Measurements from ENCODE around the gene PRADC1.
"Not testable (repeated sequence)": the region's sequence is repeated elsewhere in the genome, so short reads cannot be mapped to it uniquely, and the experiment has no call there.

The PRADC1 gene

DNA sequence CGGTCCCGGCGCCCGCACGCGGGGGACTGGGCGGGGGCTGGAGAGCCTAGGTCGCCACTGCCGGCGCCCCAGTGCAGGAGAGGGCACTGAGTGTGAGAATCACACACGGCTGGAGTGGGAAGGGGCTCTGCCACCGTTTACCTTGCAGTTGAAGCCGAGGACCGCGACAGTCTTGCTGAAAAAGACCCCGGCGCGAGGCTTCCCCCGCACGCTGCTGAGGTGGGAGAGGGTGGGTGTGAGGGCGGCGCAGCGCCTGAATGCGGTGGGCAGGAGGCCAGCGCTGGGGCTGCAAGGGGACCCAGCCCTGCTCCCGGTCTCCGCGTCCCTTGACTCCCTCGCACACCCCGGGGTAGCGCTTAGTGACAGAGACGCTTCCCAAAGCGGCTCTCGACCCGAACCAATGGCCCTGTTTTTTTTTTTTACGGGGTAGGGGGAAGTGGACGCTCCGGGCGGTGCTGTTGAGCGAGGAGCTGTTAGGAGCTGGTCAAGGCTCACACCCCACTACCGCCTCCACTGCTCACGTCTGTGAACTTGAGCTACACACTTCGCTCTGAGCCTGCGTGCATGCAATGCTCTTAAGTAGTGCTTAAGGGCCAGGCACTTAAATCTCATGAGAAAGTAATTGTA lies 29.9 kb downstream of the PRADC1 start:
- no peak for DNase-seq
- Histone ChIP-seq H3K4me1 (no peaks in the 10 kb centered on the region), H3K4me3 (ENCODE audit: low read depth, low read length) (no peak overlapping the region), H3K9me3 (no peaks in the 10 kb centered on the region), H3K27me3 (peaks cover 37% of the 10 kb centered on the region), H3K36me3 (no peaks in the 10 kb centered on the region)
- no peak for TF ChIP-seq CTCF (IDR thresholded peaks at IDR 0.05; ENCODE audit: low read depth, low read length)

DNA sequence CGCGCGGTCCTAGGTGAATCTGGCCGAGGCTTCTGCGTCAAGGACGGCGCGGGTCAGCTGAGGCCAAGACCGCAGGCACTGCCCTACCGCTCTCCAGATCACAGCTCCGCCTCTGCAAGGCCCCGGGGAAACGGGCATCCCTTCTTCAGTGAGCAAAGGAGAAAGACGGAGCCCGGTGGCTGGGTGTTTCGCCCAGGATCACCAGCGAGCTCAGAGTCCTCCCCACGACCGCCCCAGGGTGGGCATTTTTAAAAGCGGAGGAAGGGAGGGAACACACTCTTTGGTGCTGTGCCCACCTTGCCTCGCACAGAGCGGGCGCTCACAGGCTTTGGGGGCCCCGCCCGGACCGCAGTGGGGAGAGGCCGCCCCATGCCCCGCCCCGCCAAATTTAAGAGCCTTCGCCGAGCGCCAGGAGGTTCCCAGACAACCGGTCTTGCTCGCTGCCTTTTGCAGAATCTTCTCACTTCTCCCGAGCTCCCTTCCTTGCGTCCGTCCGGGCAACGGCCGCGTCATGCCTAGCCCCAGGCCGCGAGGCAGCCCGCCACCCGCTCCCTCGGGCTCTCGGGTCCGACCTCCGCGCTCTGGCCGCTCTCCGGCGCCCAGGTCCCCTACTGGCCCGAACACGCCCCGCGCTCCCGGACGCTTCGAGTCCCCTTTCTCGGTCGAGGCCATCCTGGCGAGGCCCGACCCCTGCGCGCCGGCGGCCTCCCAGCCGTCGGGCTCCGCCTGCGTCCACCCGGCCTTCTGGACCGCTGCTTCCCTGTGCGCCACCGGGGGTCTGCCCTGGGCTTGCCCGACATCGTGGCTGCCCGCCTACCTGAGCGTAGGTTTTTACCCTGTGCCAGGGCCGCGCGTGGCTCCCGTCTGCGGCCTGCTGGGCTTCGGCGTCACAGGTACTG lies 30.6 kb downstream of the PRADC1 start, which contains the start of gene NOTO:
NOTO (plus strand) TSS at position 419 of the 899 bp plus-strand sequence; CDS start at position 512, 93 bp downstream.
- Histone ChIP-seq H3K4me1 (no peaks in the 10 kb centered on the region), H3K27me3 (peaks cover 40% of the 10 kb centered on the region), H3K36me3 (no peaks in the 10 kb centered on the region), H3K4me3 (ENCODE audit: low read depth, low read length) (no peak within 1 kb of the TSS), H3K9me3 (no peaks in the 10 kb centered on the region)
- no peak for DNase-seq
- no peak for TF ChIP-seq CTCF (IDR thresholded peaks at IDR 0.05; ENCODE audit: low read depth, low read length)

DNA sequence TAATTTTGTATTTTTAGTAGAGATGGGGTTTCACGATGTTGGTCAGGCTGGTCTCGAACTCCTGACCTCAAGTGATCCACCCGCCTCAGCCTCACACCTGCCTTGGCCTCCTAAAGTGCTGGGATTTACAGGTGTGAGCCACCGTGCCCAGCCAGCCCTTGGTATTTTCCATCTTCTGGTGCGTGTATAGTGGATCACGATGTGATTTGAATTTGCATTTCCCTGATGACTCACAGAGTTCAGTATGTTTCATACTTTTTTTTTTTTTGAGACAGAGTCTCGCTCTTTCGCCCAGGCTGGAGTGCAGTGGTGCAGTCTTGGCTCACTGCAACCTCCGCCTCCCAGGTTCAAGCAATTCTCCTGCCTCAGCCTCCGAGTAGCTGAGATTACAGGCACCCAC lies 32.8 kb downstream of the PRADC1 start:
- H3K9me3 ChIP-seq; DNase-seq; H3K4me3 ChIP-seq (ENCODE audit: low read depth, low read length); H3K4me1 ChIP-seq; H3K36me3 ChIP-seq: not testable (repeated sequence)
- peaks cover 41% of the 10 kb centered on the region for H3K27me3 ChIP-seq

DNA sequence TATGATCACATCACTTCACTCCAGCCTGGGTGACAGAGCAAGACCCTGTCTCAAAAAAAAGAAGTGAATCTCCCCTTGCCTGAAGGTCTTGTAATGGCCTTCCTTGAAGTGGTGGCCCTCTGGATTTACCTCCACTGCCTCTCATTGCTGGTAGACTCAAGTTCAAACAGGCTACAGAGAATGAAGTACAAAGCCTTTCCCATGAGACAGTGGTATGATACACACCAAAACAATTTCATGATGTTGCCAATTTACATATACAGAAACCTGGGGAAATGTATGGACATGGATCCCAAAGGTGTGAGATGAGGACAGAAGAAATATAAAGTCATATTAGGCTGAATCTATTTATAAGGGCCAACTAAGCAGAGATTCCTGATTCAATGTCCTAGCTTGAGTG lies 35.5 kb downstream of the PRADC1 start:
- Histone ChIP-seq H3K9me3 (no peaks in the 10 kb centered on the region), H3K27me3 (peaks cover 19% of the 10 kb centered on the region), H3K36me3 (no peaks in the 10 kb centered on the region), H3K4me1 (no peaks in the 10 kb centered on the region), H3K4me3 (ENCODE audit: low read depth, low read length) (no peak overlapping the region)
- no peak for TF ChIP-seq CTCF (IDR thresholded peaks at IDR 0.05; ENCODE audit: low read depth, low read length)
- no peak for DNase-seq

DNA sequence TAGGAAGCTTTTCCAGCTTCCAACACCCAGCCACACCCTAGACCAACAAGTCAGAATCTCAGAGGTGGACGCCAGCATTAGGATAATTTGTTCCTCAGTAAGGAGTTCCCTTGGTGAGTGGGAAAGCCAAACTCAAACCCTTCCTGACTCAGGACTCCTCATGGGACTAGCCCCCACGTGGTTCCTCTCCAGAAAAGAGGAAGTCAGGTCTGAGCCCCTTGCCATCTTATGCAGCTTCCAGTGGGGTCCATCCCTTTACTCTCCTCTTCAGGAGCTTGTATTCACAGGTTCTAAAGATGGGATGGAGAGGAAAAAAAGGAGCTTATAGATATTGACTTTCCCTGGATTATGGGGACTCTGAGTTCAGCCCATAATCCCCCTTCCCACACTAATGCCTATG lies 45.5 kb downstream of the PRADC1 start:
- Histone ChIP-seq H3K36me3 (no peaks in the 10 kb centered on the region), H3K9me3 (no peaks in the 10 kb centered on the region), H3K4me1 (no peaks in the 10 kb centered on the region), H3K27me3 (no peaks in the 10 kb centered on the region), H3K4me3 (ENCODE audit: low read depth, low read length) (no peak overlapping the region)
- no peak for TF ChIP-seq CTCF (IDR thresholded peaks at IDR 0.05; ENCODE audit: low read depth, low read length)
- no peak for DNase-seq

DNA sequence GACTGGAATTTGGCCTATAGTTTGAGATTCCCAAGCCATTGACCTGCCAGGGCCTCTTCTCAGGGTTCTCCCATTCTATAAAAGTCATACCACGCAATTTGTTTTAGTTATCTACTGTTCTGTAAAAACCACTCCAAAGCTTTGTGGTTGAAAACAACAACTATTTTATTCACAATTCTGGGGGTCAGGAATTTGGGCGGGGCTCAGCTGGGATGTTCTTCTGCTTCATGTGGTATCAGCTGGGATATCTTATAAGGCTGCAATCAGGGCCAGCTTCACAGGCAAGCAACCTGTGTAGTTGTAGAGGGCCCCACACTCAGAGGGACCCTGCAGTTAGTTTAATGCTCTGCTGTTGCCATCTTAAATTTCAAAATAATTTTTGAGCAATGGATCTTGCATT lies 47.1 kb downstream of the PRADC1 start:
- H3K4me1 ChIP-seq: no peaks in the 10 kb centered on the region
- no peak overlapping the region for H3K4me3 ChIP-seq (ENCODE audit: low read depth, low read length)
- DNase-seq: no peak
- no peak for TF ChIP-seq CTCF (IDR thresholded peaks at IDR 0.05; ENCODE audit: low read depth, low read length)
- no peaks in the 10 kb centered on the region for H3K9me3 ChIP-seq
- no peaks in the 10 kb centered on the region for H3K27me3 ChIP-seq
- H3K36me3 ChIP-seq: no peaks in the 10 kb centered on the region
